Smooth muscle cell of the brain vasculature (primary cell): Measurements from ENCODE around the gene CDH23.

Experiments
- DNase-seq: peaks from one replicate; pipeline ENCODE4 v3.0.0-alpha.2; 2012; ENCODE audit warnings: low read depth, low spot score

CDH23 gene

DNA sequence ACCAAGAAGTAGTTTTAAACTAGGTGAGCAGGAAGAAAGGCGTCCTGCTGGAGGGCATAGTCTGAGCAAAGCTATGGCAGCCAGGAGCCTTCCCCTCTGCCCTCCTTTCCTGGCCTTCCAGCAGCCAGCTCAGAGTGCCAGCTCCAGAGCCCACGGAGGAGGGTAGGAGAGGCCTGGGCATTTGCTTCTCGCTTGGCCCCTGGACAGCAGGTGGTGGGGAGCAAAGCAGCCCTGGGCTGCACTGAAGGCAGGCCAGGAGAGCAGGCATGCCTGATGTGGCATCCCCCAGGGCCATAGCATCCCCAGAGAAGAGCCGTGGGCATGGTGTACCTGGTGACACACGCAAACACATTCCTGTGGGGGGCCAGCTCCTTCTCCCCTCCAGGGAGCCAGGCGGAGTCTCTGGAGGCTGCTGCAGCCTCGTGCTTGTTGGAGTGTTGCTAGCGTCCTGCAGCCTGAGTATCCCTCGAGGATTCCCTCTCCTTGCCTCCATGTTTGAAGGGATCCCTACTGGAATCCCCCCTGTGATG lies 43.9 kb downstream of the CDH23 start:
- DNase-seq: no peak

DNA sequence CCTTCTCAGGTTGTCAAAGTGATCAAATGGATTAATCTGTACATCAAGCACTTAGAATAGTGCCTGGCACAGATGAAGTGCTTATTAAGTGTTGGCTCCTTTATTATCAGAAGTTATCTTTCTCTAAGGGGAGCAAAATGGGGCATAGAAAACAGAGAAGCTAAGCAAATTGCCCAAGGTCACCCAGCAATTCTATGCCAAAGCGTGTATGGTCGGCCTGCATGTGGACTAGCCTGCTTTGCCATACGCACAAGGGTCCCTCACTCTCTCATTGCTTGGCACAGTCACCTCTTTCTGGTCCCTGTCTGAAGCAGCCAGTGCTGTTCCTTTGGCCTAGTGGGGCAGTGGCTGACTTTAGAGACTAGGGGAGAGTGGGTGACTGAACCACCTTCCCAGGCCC lies 45.3 kb downstream of the CDH23 start:
- no peak for DNase-seq

DNA sequence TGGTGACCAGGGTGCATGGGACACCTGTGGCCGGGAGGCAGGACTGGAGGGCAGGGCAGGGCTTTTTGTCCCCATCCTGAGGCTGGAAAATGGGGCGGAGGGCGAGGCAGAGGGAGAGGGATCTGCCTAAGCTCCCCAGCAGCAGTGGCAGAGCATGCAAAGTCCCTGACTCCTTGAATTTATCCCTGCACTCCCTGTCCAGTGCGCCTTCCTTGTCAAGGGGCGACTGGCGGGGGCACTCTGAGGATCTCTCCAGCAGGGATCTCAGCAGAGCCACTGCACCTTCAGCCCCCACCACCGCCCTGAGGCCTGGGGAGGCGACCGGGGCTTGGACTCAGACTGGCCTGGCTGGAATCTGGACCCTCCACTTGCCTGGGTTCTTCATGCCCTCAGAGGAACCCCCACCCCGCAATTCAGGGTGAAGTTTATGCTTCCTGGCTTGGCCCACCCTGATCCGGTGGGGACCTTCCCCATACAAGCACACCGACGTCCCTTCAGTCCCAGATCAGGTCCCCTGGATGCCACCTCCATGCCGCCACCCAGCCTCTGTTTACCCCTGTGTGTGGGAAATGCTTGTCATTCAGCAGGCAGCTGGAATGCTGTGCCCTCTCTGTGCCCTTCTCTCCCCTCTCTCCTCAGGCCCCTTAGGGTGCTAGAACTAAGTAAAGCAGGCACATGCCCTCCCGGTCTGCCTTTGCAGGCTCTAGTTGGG lies 46.3 kb downstream of the CDH23 start:
- DNase-seq: no peak

- DNase-seq: no peak
Measured at GRCh38 chr10:71443676-71444075, 47.0 kb downstream of the CDH23 start.

DNA sequence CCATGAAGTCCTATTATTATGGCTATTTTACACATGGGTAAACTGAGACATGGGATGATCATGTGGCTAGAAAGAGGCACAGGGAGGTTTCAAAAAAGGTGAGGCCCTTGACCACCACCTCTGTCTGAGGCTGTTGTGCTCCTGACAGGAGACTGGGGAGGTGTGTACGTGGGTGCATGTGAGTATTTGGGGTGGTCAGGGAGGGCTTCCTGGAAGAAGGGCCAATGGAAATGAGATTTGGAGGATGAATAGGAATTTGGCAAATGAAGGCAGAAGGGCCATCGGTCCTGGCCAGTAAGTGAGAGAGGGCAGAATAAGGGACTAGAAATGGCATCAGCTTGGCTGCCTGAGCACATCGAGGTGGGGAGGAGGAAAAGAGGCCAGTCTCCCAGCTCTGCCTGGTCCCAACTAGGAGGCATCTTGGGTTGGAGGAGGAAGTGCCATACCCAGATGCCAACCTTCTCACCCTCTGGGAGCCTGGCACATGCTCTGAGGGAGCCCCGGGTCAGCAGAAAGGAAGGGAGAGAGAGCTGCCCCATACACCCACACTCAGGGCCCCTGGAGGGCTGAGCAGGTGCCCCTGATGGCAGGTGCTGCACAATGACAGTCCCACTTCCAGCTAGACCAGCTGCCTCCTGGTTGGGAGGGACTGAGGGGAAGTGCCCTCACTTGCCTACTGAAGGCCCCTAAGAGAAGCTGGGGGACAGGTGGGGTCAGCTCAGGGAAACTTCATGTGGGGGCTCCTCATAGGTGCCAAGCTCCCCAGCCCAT lies 47.7 kb downstream of the CDH23 start:
- DNase-seq: no peak

DNA sequence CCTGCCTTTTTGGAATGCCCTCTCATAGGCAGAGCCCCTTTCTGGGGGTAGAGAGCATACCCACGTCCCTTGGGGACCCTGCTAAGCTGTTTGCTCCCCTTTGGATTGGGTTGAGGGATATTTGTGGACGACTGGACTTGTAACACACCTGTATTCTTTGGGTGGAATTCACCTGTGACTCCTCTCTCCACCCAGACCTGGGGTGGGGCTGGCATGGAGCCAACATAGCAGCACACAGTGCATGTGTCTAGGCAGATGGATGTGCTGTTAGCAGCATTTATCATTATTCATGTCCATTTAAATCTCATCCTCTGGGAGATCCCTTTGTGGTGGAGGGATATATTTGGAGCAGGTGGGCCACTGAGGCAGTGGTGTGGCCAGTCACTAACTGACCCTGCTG lies 51.0 kb downstream of the CDH23 start:
- no peak for DNase-seq

GRCh38 chr10:71448146-71448545 lies 51.4 kb downstream of the CDH23 start:
- DNase-seq: no peak

DNA sequence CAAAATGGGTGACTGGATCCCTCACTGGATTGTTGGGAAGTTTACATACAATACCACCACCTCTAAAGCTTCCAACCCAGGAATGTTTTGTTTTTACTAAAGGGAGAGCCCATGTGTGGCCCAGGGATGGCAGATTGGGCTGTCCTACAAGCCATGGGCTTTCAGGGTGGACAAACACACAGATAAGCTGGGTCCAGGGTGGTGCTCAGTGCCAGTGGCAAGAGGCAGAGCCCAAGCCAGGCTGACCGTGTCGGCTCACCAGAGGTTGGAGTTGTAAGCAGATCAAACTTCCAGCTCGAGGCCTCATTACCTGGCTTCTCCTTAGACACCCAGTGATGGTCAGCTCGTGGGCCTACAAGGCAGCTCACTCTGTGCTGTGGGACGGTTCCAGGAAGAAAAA lies 52.3 kb downstream of the CDH23 start:
- no peak for DNase-seq

DNA sequence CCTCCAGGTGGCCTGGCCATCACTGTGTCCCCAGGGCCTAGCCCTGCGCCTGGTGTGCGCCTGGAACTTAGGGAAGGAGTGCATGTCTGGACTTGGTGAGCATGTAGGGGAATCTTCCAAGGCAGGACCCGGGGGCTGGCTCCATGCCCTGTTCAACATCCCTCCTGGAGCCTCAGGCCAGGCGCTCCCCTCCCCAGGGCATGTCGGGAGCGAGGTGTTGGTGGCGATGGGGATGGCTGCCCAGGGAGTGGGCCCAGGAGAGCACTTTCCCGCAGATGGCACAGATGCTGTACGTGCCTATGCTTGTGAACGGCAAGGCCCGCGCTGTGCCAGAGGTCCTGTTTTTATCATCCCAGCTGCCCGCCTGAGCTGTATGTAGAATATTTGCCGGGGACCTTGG lies 55.0 kb downstream of the CDH23 start:
- DNase-seq: no peak

- no peak for DNase-seq
Measured at GRCh38 chr10:71453186-71453585, 56.5 kb downstream of the CDH23 start.

DNA sequence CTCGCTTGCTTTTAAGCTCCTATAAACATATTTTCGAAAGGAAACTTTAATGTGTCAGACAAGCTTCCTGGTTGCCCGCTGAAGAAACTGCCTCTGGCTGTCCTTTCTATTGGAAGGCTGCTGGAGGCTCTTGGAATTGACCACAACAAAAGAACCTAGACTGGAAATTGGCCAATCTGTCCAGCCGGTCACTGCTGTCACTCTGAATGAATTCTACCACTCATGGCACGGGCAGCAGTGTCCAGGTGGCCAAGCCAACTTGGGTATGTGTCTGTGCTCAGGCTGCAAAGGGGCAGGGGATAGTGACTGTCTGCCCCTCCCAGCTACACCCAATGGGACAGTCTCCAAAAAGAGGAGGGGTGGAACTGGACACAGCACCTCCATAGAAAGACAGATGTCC lies 57.6 kb downstream of the CDH23 start:
- DNase-seq: no peak

DNA sequence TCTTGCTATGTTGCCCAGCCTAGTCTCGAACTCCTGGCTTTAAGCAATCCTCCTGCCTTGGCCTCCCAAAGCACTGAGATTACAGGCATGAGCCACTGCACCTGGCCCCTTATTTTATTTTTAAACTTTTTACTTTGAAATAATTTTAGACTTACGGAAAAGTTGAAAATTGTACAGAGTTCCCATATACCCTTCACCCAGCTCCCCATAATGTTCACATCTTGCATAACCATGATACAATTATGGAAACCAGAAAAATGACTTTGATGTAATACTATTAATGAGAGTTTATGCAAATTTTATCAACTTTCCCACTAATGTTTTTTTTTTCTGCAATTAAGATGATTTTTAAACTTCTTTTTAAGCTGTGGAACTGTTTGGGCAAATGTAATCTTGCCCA lies 58.3 kb downstream of the CDH23 start:
- DNase-seq: no peak

- no peak for DNase-seq
Measured at GRCh38 chr10:71456631-71457030, 59.9 kb downstream of the CDH23 start.

DNA sequence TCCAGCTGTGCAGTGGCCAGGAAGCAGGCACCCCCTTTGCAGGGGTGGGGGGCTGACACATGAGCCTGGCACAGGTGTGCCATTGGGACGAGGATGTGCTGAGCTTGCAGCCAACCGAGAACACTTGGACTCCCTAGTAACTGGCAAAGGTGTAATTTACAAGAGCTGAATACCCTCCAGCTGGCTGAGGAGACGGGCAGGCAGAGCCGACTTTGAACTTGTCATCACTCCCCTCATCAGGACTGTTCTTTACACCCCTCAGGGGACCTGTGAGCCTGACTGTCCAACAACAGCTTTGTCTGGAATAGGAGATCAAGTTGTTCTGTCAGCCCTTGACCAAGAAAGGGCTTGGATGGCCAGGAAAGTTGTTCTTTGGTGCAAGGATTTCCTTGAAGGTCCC lies 61.2 kb downstream of the CDH23 start:
- DNase-seq: no peak

GRCh38 chr10:71458387-71458786 lies 61.7 kb downstream of the CDH23 start:
- no peak for DNase-seq

- DNase-seq: no peak
Measured at GRCh38 chr10:71459513-71459912, 62.8 kb downstream of the CDH23 start.

DNA sequence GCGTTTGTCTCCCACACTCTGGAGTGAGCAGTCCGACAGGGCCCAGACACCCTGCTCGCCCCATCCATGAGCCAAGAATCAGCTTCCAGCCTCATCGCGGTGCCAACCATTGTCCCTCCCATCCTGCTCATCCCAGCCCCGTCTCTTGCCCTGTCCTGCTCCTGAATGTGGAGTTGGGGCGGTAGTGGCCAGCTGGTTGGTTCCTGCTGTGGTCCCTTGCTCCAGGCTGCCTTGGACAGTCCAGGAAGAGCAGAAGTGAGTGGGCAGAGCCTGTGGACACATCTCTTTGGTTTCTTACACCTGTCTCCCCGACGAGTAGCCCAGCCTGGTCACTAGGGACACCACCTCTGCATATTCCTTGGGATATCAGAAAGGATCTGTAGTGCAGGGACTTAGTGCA lies 63.9 kb downstream of the CDH23 start:
- no peak for DNase-seq

DNA sequence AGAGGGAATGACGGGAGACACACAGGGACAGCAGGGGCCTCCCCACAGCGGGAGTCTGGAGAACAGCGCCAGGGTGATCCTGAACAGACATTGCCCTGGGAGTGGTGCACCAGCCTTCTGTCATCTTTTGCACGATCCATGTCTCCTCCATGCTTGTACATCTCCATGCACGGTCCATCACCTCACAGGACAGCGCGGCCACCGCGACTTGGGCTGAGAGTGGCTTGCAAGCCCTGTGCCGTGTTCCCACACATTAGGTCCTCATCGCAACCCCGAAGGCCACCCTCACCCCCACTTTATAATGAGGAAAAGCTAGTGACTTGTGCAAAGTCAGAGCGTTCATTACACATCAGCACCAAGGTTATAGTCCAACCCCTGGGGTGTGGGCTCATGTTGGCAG lies 64.7 kb downstream of the CDH23 start:
- DNase-seq: no peak

GRCh38 chr10:71462062-71462935 lies 65.6 kb downstream of the CDH23 start:
- no peak for DNase-seq

GRCh38 chr10:71463111-71463510 lies 66.4 kb downstream of the CDH23 start:
- no peak for DNase-seq

- DNase-seq: no peak
Measured at GRCh38 chr10:71465551-71466252, 69.0 kb downstream of the CDH23 start.

GRCh38 chr10:71466330-71466729 lies 69.6 kb downstream of the CDH23 start:
- no peak for DNase-seq
